Ishikawa (cell line): ENCODE measurements around the gene CACNA1E.

ENCODE experiments used
- CEBPB ChIP-seq: IDR thresholded peaks from 2 replicates; pipeline ENCODE4 v1.6.1; 2012
- FOXM1 ChIP-seq: IDR thresholded peaks from 2 replicates; pipeline ENCODE4 v1.6.1; 2012; ENCODE audit warnings: low read depth, borderline replicate concordance
- MAX ChIP-seq: IDR thresholded peaks from 2 replicates; pipeline ENCODE4 v1.6.1; 2012
- NFIC ChIP-seq: IDR thresholded peaks from 2 replicates; pipeline ENCODE4 v1.6.1; 2012
- RAD21 ChIP-seq: IDR thresholded peaks from 2 replicates; pipeline ENCODE4 v1.6.1; 2012; ENCODE audit warnings: low read depth
- TAF1 ChIP-seq: IDR thresholded peaks from 2 replicates; pipeline ENCODE4 v1.6.1; 2012; ENCODE audit warnings: low read depth, mild to moderate bottlenecking
- TCF12 ChIP-seq: IDR thresholded peaks from 2 replicates; pipeline ENCODE4 v1.6.1; 2012; ENCODE audit warnings: low read depth
- USF1 ChIP-seq: IDR thresholded peaks from 2 replicates; pipeline ENCODE4 v1.6.1; 2012
- YY1 ChIP-seq: IDR thresholded peaks from 2 replicates; pipeline ENCODE4 v1.6.1; 2012; ENCODE audit warnings: low read depth

- TF ChIP-seq TCF12 = no peak
- TF ChIP-seq NFIC = no peak
- no peak for TF ChIP-seq MAX
- TF ChIP-seq USF1 = no peak
- no peak for TF ChIP-seq YY1
- no peak for TF ChIP-seq TAF1
- TF ChIP-seq RAD21 = no peak
- no peak for TF ChIP-seq CEBPB
- no peak for TF ChIP-seq FOXM1
Observed at GRCh38 chr1:181592255-181592859, 109.0 kb downstream of the CACNA1E start.
